Lower lobe of right lung (tissue), 2 donors: ENCODE data around the gene SLC38A9. TPM values are rescaled to one million over a fixed set of nuclear protein-coding genes. Genes with fewer than 3 reads are reported as not detected.
"Not testable (repeated sequence)": the region's sequence is repeated elsewhere in the genome, so short reads cannot be mapped to it uniquely, and the experiment has no call there.

Experiments used
- ATAC-seq, 2 donors: fragments of 200-7000 bp; cut with Tn5 transposase; one replicate each; pipeline ENCODE4 v1.9.1; 2020 to 2022; ENCODE audit warnings: mild to moderate bottlenecking in 2 of 2, moderate library complexity in 2 of 2
- DNase-seq: peaks from one replicate; pipeline ENCODE4 v3.0.0-alpha.2; 2020
- H3K27ac ChIP-seq: fragments of 200-600 bp; one replicate; pipeline ENCODE4 v1.8.0; 2022
- H3K27me3 ChIP-seq: fragments of 200-600 bp; one replicate; pipeline ENCODE4 v1.8.0; 2022; ENCODE audit warnings: low read depth
- H3K36me3 ChIP-seq: fragments of 200-600 bp; one replicate; pipeline ENCODE4 v1.8.0; 2022; ENCODE audit warnings: mild to moderate bottlenecking
- H3K4me1 ChIP-seq: fragments of 200-600 bp; one replicate; pipeline ENCODE4 v1.8.0; 2022
- H3K4me3 ChIP-seq: fragments of 200-600 bp; one replicate; pipeline ENCODE4 v1.8.0; 2022; ENCODE audit warnings: mild to moderate bottlenecking
- H3K9me3 ChIP-seq: fragments of 200-600 bp; one replicate; pipeline ENCODE4 v1.8.0; 2022
- CTCF ChIP-seq: fragments of 200-600 bp; IDR thresholded peaks from one replicate; pipeline ENCODE4 v1.8.0; 2022; ENCODE audit warnings: antibody characterized with exemption, mild to moderate bottlenecking
- intact Hi-C: fragments of 100-400 bp; cut with DNase I; formaldehyde crosslinking; loops from one replicate; pipeline ENCODE4 v1.11.0; 2022
- total RNA-seq: library from RNA; stranded (reverse); fragmentation: NEBNext Ultra II Directional; extraction: Animal tissue kit (Norgen Biotek cat#: 25700); gene quantifications from one replicate; pipeline ENCODE4 v1.2.1, GENCODE V29; 2021
- donor health status: DM: no; HTN: yes; CAD: no; lungs with severe emphysema.

SLC38A9 gene
- total RNA-seq, 1 donor from 2014 or later: 23.8 TPM

- H3K4me1 ChIP-seq: no peaks in the 10 kb centered on the region
- DNase-seq: no peak
- no peaks in the 10 kb centered on the region for H3K27me3 ChIP-seq
- H3K4me3 ChIP-seq: no peak overlapping the region
- intact Hi-C loops: no loop called here
- ATAC-seq: peak in 1 of 2 donors; percentile 36
- no peaks in the 10 kb centered on the region for H3K9me3 ChIP-seq
- H3K27ac ChIP-seq: no peak overlapping the region
- no peaks in the 10 kb centered on the region for H3K36me3 ChIP-seq
- TF ChIP-seq CTCF: no peak
Observed at GRCh38 chr5:55732585-55732984, 20.5 kb upstream of the SLC38A9 start.

GRCh38 chr5:55731848-55732247 is 19.7 kb upstream of the SLC38A9 start:
- Histone ChIP-seq H3K27ac (no peak overlapping the region), H3K4me3 (no peak overlapping the region), H3K27me3 (no peaks in the 10 kb centered on the region), H3K36me3 (no peaks in the 10 kb centered on the region), H3K9me3 (no peaks in the 10 kb centered on the region), H3K4me1 (no peaks in the 10 kb centered on the region)
- DNase-seq (no peak), ATAC-seq (no peak)
- intact Hi-C loops: no loop called here
- TF ChIP-seq CTCF: no peak

- H3K36me3 ChIP-seq: no peaks in the 10 kb centered on the region
- no peaks in the 10 kb centered on the region for H3K9me3 ChIP-seq
- H3K4me1 ChIP-seq: no peaks in the 10 kb centered on the region
- intact Hi-C loops: no loop called here
- no peak overlapping the region for H3K27ac ChIP-seq
- no peak for ATAC-seq
- H3K4me3 ChIP-seq: no peak overlapping the region
- no peak for DNase-seq
- no peak for TF ChIP-seq CTCF
- H3K27me3 ChIP-seq: no peaks in the 10 kb centered on the region
Observed at GRCh38 chr5:55724281-55724680, 12.2 kb upstream of the SLC38A9 start.

- Histone ChIP-seq H3K27ac (no peak overlapping the region), H3K36me3 (no peaks in the 10 kb centered on the region), H3K9me3 (no peaks in the 10 kb centered on the region), H3K4me3 (no peak overlapping the region), H3K27me3 (no peaks in the 10 kb centered on the region), H3K4me1 (no peaks in the 10 kb centered on the region)
- ATAC-seq (no peak), DNase-seq (no peak)
- no peak for TF ChIP-seq CTCF
- intact Hi-C loops: no loop called here
Observed at GRCh38 chr5:55720188-55720703, 8.1 kb upstream of the SLC38A9 start.

GRCh38 chr5:55719026-55719425 is 6.9 kb upstream of the SLC38A9 start:
- H3K27ac ChIP-seq, H3K36me3 ChIP-seq, H3K9me3 ChIP-seq, H3K4me3 ChIP-seq, intact Hi-C loops, ATAC-seq, DNase-seq, H3K4me1 ChIP-seq, H3K27me3 ChIP-seq: not testable (repeated sequence)

GRCh38 chr5:55715519-55716078 is 3.5 kb upstream of the SLC38A9 start:
- Histone ChIP-seq H3K4me3 (no peak overlapping the region), H3K27me3 (no peaks in the 10 kb centered on the region), H3K27ac (no peak overlapping the region), H3K9me3 (no peaks in the 10 kb centered on the region), H3K36me3 (no peaks in the 10 kb centered on the region), H3K4me1 (peaks cover 17% of the 10 kb centered on the region)
- DNase-seq (no peak), ATAC-seq (no peak)
- TF ChIP-seq CTCF: no peak
- intact Hi-C loops: no loop called here
